HFF-Myc (cell line): ENCODE data around the gene NKX6-2.
"Not testable (repeated sequence)": the region's sequence is repeated elsewhere in the genome, so short reads cannot be mapped to it uniquely, and the experiment has no call there.

Source experiments
- DNase-seq: peaks from one replicate; pipeline ENCODE4 v3.0.0-alpha.2; 2011; ENCODE audit warnings: low read depth; ENCODE audit errors: extremely low read depth
- H3K4me3 ChIP-seq: replicated peaks from 2 replicates; pipeline ENCODE4 v1.5.1; 2011; ENCODE audit warnings: low read depth, mild to moderate bottlenecking, control low read depth, low read length
- TF ChIP-seq, protein P1 (sequence below): IDR thresholded peaks from 2 replicates; pipeline ENCODE4 v1.5.1; 2012; ENCODE audit warnings: mild to moderate bottlenecking, low read depth, low read length, control low read depth; ENCODE audit errors: missing control alignments

The NKX6-2 gene

GRCh38 chr10:132796846-132797245 lies 10.9 kb upstream of the NKX6-2 start:
- no peak for DNase-seq
- H3K4me3 ChIP-seq, result no peak overlapping the region
- TF ChIP-seq, protein P1, sequence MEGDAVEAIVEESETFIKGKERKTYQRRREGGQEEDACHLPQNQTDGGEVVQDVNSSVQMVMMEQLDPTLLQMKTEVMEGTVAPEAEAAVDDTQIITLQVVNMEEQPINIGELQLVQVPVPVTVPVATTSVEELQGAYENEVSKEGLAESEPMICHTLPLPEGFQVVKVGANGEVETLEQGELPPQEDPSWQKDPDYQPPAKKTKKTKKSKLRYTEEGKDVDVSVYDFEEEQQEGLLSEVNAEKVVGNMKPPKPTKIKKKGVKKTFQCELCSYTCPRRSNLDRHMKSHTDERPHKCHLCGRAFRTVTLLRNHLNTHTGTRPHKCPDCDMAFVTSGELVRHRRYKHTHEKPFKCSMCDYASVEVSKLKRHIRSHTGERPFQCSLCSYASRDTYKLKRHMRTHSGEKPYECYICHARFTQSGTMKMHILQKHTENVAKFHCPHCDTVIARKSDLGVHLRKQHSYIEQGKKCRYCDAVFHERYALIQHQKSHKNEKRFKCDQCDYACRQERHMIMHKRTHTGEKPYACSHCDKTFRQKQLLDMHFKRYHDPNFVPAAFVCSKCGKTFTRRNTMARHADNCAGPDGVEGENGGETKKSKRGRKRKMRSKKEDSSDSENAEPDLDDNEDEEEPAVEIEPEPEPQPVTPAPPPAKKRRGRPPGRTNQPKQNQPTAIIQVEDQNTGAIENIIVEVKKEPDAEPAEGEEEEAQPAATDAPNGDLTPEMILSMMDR, result no peak

DNA sequence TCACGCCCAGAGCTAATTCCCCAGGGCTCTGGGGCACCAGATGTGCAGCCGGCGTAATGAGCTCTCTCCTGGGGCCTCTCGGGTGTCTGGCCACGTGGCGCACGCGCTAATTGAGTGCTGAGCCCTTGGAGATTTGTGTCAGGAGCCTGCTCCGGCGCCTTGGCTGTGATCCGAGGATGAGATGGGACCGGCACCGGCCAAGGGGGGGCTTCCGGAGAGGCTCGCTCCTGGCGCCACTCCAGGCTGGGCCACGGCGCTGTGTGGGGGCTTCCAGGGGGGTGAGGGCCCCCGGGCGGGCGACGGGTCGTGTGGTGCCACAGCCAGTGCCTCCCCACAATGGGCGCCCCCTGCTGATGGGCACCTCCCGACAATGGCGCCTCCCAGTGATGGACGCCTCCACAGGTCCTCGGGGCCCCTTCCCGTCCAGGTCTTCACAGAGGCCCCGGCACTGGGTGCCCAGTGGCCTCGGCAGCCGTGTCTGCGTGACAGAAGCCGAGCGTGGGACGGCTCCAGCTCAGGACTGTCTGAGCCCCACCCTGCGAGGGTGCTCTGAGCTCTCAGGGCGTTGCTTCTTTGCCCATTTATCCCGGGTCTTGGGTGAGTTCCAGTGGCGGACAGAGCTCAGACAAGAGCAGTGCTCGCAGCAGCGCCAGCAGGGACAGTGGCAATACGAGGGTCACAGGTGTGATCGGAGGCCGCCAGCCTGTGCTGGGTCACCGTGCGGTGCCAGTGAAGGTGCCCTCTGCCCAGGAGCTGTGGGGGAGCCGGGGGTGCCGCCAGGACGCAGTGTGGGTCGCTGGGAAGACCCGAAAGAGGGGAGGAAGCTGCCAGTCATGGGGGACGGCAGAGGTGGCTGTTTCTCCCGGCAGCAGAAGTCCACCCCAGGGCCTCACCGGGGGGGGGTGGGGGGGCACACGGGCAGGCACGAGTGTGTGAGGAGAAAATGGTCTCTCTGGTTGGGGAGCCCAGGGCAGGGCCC lies 8.2 kb upstream of the NKX6-2 start:
- TF ChIP-seq, protein P1, result no peak
- H3K4me3 ChIP-seq, result no peak overlapping the region
- no peak for DNase-seq

- H3K4me3 ChIP-seq, result no peak overlapping the region
- DNase-seq, result no peak
- TF ChIP-seq, protein P1, result no peak
Observed at GRCh38 chr10:132793213-132793612, 7.3 kb upstream of the NKX6-2 start.

DNA sequence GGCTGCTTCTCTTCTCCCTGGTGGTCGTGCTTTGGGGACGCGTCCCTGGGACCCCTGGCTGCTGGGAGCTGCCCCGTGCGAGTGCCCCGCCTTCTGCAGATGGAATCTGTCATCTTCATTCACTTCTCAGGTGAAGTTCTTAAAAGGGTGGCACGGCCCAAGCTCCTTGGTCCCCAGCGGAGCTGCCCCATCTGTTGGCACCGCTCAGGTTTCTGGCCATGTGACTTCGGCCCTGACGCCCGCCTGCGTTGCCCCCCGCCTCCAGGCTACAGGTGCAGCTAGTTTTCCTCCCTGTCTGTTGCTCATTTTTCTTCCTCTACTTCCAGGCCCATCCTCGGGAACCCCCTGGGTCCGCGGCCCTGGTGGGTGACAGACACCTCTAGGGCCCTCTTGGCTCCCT lies 6.8 kb upstream of the NKX6-2 start:
- TF ChIP-seq, protein P1, result no peak
- DNase-seq, result no peak
- no peak overlapping the region for H3K4me3 ChIP-seq

GRCh38 chr10:132792099-132792498 lies 6.2 kb upstream of the NKX6-2 start:
- H3K4me3 ChIP-seq, DNase-seq: not testable (repeated sequence)

GRCh38 chr10:132790934-132791829 lies 5.2 kb upstream of the NKX6-2 start:
- TF ChIP-seq, protein P1, result no peak
- no peak for DNase-seq

GRCh38 chr10:132790470-132790869 lies 4.5 kb upstream of the NKX6-2 start:
- H3K4me3 ChIP-seq, result no peak overlapping the region
- DNase-seq, result no peak
- TF ChIP-seq, protein P1, result no peak

More at GRCh38 chr10:132790934-132791829, 5.2 kb upstream of the NKX6-2 start:
- H3K4me3 ChIP-seq, result no peak overlapping the region
